Upper lobe of left lung (tissue), 6 donors: Measurements from ENCODE around the gene TMEM87A. TPM values are rescaled to one million over a fixed set of nuclear protein-coding genes. Genes with fewer than 3 reads are reported as not detected.

Source experiments
- ATAC-seq, 2 donors: fragments of 200-7000 bp; cut with Tn5 transposase; one replicate each; pipeline ENCODE4 v1.9.1; 2022; ENCODE audit warnings: mild to moderate bottlenecking in 2 of 2, moderate library complexity in 2 of 2; ENCODE audit not compliant: low FRiP score in 2 of 2
- DNase-seq, 2 donors: peaks; one replicate each; pipeline ENCODE4 v3.0.0-alpha.2; 2019 to 2020
- H3K27ac ChIP-seq, 4 donors: fragments of 200-600 bp; sonication (generic); one replicate each; pipeline ENCODE4 v1.5.1; 2016 to 2019
- H3K27me3 ChIP-seq, 4 donors: fragments of 200-600 bp; sonication (generic); one replicate each; pipeline ENCODE4 v1.5.1; 2017 to 2019
- H3K36me3 ChIP-seq, 4 donors: fragments of 200-600 bp; sonication (generic); one replicate each; pipeline ENCODE4 v1.5.1; 2016 to 2019
- H3K4me1 ChIP-seq, 4 donors: fragments of 200-600 bp; sonication (generic); one replicate each; pipeline ENCODE4 v1.5.1; 2018 to 2019
- H3K4me3 ChIP-seq, 4 donors: fragments of 200-600 bp; sonication (generic); one replicate each; pipeline ENCODE4 v1.5.1; 2017 to 2019; ENCODE audit warnings: mild to moderate bottlenecking in 2 of 4, moderate library complexity in 1 of 4
- H3K9me3 ChIP-seq, 4 donors: fragments of 200-600 bp; sonication (generic); one replicate each; pipeline ENCODE4 v1.5.1; 2018 to 2019
- CTCF ChIP-seq, 6 experiments: fragments of 450-650 bp in 4 of 6; fragments of 200-600 bp in 2 of 6; sonication (generic) in 2 of 6; IDR thresholded peaks; one replicate each; pipeline ENCODE4 v1.5.1; 2016 to 2019; ENCODE audit warnings: antibody characterized with exemption in 6 of 6
- EP300 ChIP-seq, 4 donors: sonication (generic); formaldehyde crosslinking; IDR thresholded peaks; one replicate each; pipeline ENCODE4 v1.5.1; 2017; ENCODE audit warnings: antibody characterized with exemption in 4 of 4, control low read depth in 2 of 4
- POLR2A ChIP-seq, 4 donors: fragments of 450-650 bp; IDR thresholded peaks; one replicate each; pipeline ENCODE4 v1.5.1; 2016 to 2017; ENCODE audit warnings: antibody characterized with exemption in 4 of 4, mild to moderate bottlenecking in 2 of 4
- POLR2AphosphoS5 ChIP-seq, 2 donors: sonication (generic); formaldehyde crosslinking; IDR thresholded peaks; one replicate each; pipeline ENCODE4 v1.5.1; 2017; ENCODE audit warnings: antibody characterized with exemption in 2 of 2
- WGBS, 2 donors: methylation state at CpG; one replicate each; pipeline ENCODE4 v1.1.5; 2017 to 2018; 5-methylcytosine and 5-hydroxymethylcytosine counted together
- total RNA-seq, 6 donors: library from RNA; depleted of rRNA in 4 of 6; stranded (reverse); fragments of >200 nt in 4 of 6; gene quantifications; one replicate each; pipeline versions ENCODE4 v1.1.0 to v1.2.1, GENCODE V29; 2016 to 2021
- donor health status: DM: no; HTN: no; CAD: no; lungs with moderate emphysema.
- donor health status: DM: no; HTN: yes; CAD: no; lungs with severe emphysema.

TMEM87A gene
- total RNA-seq, 6 donors from 2014 or later, result 50.2 to 242 (median 119) TPM

- WGBS, 2 donors, result 93 to 95% methylated on average over 1 of the region's 1 CpG
Measured at GRCh38 chr15:42201801-42202200, 71.4 kb downstream of the TMEM87A start.

GRCh38 chr15:42199126-42199525 lies 74.1 kb downstream of the TMEM87A start:
- DNase-seq (no peak), ATAC-seq (no peak)
- no peaks in the 10 kb centered on the region for H3K9me3 ChIP-seq
- no peaks in the 10 kb centered on the region for H3K27me3 ChIP-seq
- H3K36me3 ChIP-seq, result peaks cover 0 to 32% (median 12%) of the 10 kb centered on the region in 4 donors
- H3K27ac ChIP-seq, result no peak overlapping the region
- WGBS, 2 donors, result 82 to 92% methylated on average over 5 of the region's 5 CpGs
- TF ChIP-seq POLR2A (IDR thresholded peaks at IDR 0.05) (no peak), CTCF (IDR thresholded peaks at IDR 0.05) (no peak), POLR2AphosphoS5 (IDR thresholded peaks at IDR 0.05) (no peak), EP300 (IDR thresholded peaks at IDR 0.05) (no peak)
- peaks cover 0 to 3% (median 0%) of the 10 kb centered on the region in 4 donors for H3K4me1 ChIP-seq
- no peak overlapping the region for H3K4me3 ChIP-seq

More at GRCh38 chr15:42201801-42202200, 71.4 kb downstream of the TMEM87A start:
- peaks cover 4 to 18% (median 13%) of the 10 kb centered on the region in 4 donors for H3K4me1 ChIP-seq
- DNase-seq, result no peak
- ATAC-seq, result no peak
- H3K27me3 ChIP-seq, result no peaks in the 10 kb centered on the region
- H3K4me3 ChIP-seq, result no peak overlapping the region
- TF ChIP-seq EP300 (IDR thresholded peaks at IDR 0.05) (no peak), CTCF (IDR thresholded peaks at IDR 0.05) (no peak), POLR2A (IDR thresholded peaks at IDR 0.05) (no peak), POLR2AphosphoS5 (IDR thresholded peaks at IDR 0.05) (no peak)
- H3K36me3 ChIP-seq, result peaks cover 0 to 26% (median 12%) of the 10 kb centered on the region in 4 donors
- no peaks in the 10 kb centered on the region for H3K9me3 ChIP-seq
- H3K27ac ChIP-seq, result no peak overlapping the region

- no peak overlapping the region for H3K4me3 ChIP-seq
- no peaks in the 10 kb centered on the region for H3K27me3 ChIP-seq
- WGBS, 2 donors, result 100% methylated on average over 1 of the region's 1 CpG
- no peak for TF ChIP-seq CTCF (IDR thresholded peaks at IDR 0.05)
- TF ChIP-seq EP300 (IDR thresholded peaks at IDR 0.05), result no peak
- no peak for TF ChIP-seq POLR2A (IDR thresholded peaks at IDR 0.05)
- TF ChIP-seq POLR2AphosphoS5 (IDR thresholded peaks at IDR 0.05), result no peak
- H3K27ac ChIP-seq, result no peak overlapping the region
- ATAC-seq (no peak), DNase-seq (no peak)
- no peaks in the 10 kb centered on the region for H3K4me1 ChIP-seq
- peaks cover 0 to 32% (median 12%) of the 10 kb centered on the region in 4 donors for H3K36me3 ChIP-seq
- no peaks in the 10 kb centered on the region for H3K9me3 ChIP-seq
Measured at GRCh38 chr15:42198516-42198915, 74.7 kb downstream of the TMEM87A start.

- no peak overlapping the region for H3K4me3 ChIP-seq
- H3K9me3 ChIP-seq, result no peaks in the 10 kb centered on the region
- 81 to 89% methylated on average over 5 of the region's 5 CpGs for WGBS, 2 donors
- no peaks in the 10 kb centered on the region for H3K27me3 ChIP-seq
- TF ChIP-seq CTCF (IDR thresholded peaks at IDR 0.05) (no peak), POLR2AphosphoS5 (IDR thresholded peaks at IDR 0.05) (peak in 1 of 2 donors; percentile 37), POLR2A (IDR thresholded peaks at IDR 0.05) (no peak)
- no peak for ATAC-seq
- no peaks in the 10 kb centered on the region for H3K4me1 ChIP-seq
- no peak overlapping the region for H3K27ac ChIP-seq
- DNase-seq, result peak in 1 of 2 donors; percentile 87
- H3K36me3 ChIP-seq, result peaks cover 3 to 58% (median 26%) of the 10 kb centered on the region in 4 donors
Measured at GRCh38 chr15:42194513-42194912, 78.7 kb downstream of the TMEM87A start.

- peaks cover 9 to 59% (median 29%) of the 10 kb centered on the region in 4 donors for H3K36me3 ChIP-seq
- no peak overlapping the region for H3K27ac ChIP-seq
- no peaks in the 10 kb centered on the region for H3K27me3 ChIP-seq
- H3K4me1 ChIP-seq, result no peaks in the 10 kb centered on the region
- 91 to 94% methylated on average over 3 of the region's 3 CpGs for WGBS, 2 donors
- no peaks in the 10 kb centered on the region for H3K9me3 ChIP-seq
- DNase-seq, result no peak
- TF ChIP-seq CTCF (IDR thresholded peaks at IDR 0.05), result no peak
- no peak for TF ChIP-seq POLR2A (IDR thresholded peaks at IDR 0.05)
- TF ChIP-seq EP300 (IDR thresholded peaks at IDR 0.05), result no peak
- no peak for TF ChIP-seq POLR2AphosphoS5 (IDR thresholded peaks at IDR 0.05)
- no peak for ATAC-seq
- no peak overlapping the region for H3K4me3 ChIP-seq
Measured at GRCh38 chr15:42193383-42193782, 79.8 kb downstream of the TMEM87A start.
